HG03060 (cell line): ENCODE measurements around the gene RBMS3.
"Not testable (repeated sequence)": the region's sequence is repeated elsewhere in the genome, so short reads cannot be mapped to it uniquely, and the experiment has no call there.

Source experiments
- ATAC-seq: cut with Tn5 transposase; IDR thresholded peaks from one replicate; pipeline ENCODE4 v1.9.1; 2021; ENCODE audit warnings: low read depth, moderate number of reproducible peaks; ENCODE audit not compliant: unreplicated experiment

The RBMS3 gene

GRCh38 chr3:29514912-29515311, 234.0 kb downstream of the RBMS3 start:
- ATAC-seq, result no peak

GRCh38 chr3:29515451-29515850, 234.6 kb downstream of the RBMS3 start:
- no peak for ATAC-seq

- no peak for ATAC-seq
Measured at GRCh38 chr3:29516164-29516563, 235.3 kb downstream of the RBMS3 start.

GRCh38 chr3:29520764-29521163, 239.9 kb downstream of the RBMS3 start:
- no peak for ATAC-seq

- ATAC-seq, result no peak
Measured at GRCh38 chr3:29521293-29521692, 240.4 kb downstream of the RBMS3 start.

GRCh38 chr3:29521751-29522150, 240.9 kb downstream of the RBMS3 start:
- no peak for ATAC-seq

- ATAC-seq, result not testable (repeated sequence)
Measured at GRCh38 chr3:29524433-29524832, 243.6 kb downstream of the RBMS3 start.

GRCh38 chr3:29525254-29525881, 244.5 kb downstream of the RBMS3 start:
- ATAC-seq, result no peak

GRCh38 chr3:29527246-29527645, 246.4 kb downstream of the RBMS3 start:
- ATAC-seq, result no peak

- ATAC-seq, result no peak
Measured at GRCh38 chr3:29531644-29532043, 250.8 kb downstream of the RBMS3 start.

- ATAC-seq, result no peak
Measured at GRCh38 chr3:29532473-29532872, 251.6 kb downstream of the RBMS3 start.

- ATAC-seq, result no peak
Measured at GRCh38 chr3:29534006-29534405, 253.1 kb downstream of the RBMS3 start.

- no peak for ATAC-seq
Measured at GRCh38 chr3:29536016-29536758, 255.3 kb downstream of the RBMS3 start.

GRCh38 chr3:29537889-29538609, 257.2 kb downstream of the RBMS3 start:
- ATAC-seq, result no peak

- ATAC-seq, result no peak
Measured at GRCh38 chr3:29538610-29538958, 257.7 kb downstream of the RBMS3 start.

GRCh38 chr3:29540544-29540943, 259.7 kb downstream of the RBMS3 start:
- ATAC-seq, result no peak

- no peak for ATAC-seq
Measured at GRCh38 chr3:29544701-29545363, 264.0 kb downstream of the RBMS3 start.

GRCh38 chr3:29545615-29546014, 264.7 kb downstream of the RBMS3 start:
- no peak for ATAC-seq

- ATAC-seq, result no peak
Measured at GRCh38 chr3:29552051-29552450, 271.2 kb downstream of the RBMS3 start.

- ATAC-seq, result no peak
Measured at GRCh38 chr3:29554566-29554965, 273.7 kb downstream of the RBMS3 start.

- ATAC-seq, result no peak
Measured at GRCh38 chr3:29555590-29555989, 274.7 kb downstream of the RBMS3 start.
